OCI-LY1 (cell line): ENCODE data around the gene SV2C.

Source experiments
- H2AFZ ChIP-seq: fragments of 200-600 bp; sonication (generic), shearing (Covaris generic); 2 replicates; pipeline ENCODE4 v1.6.0; 2014; ENCODE audit warnings: antibody characterized with exemption, mild to moderate bottlenecking, low read length
- H3F3A ChIP-seq: fragments of 200-600 bp; sonication (generic), shearing (Covaris generic); 2 replicates; pipeline ENCODE4 v1.6.0; 2014; ENCODE audit warnings: mild to moderate bottlenecking, antibody characterized with exemption, low read length, moderate library complexity; ENCODE audit not compliant: insufficient read depth
- H3K27ac ChIP-seq: fragments of 200-600 bp; sonication (generic); 2 replicates; pipeline ENCODE4 v1.5.1; 2014; ENCODE audit warnings: low read length, mixed run types, mild to moderate bottlenecking, low read depth; ENCODE audit not compliant: poor library complexity, severe bottlenecking
- H3K27me3 ChIP-seq: fragments of 200-600 bp; sonication (generic); 2 replicates; pipeline ENCODE4 v1.6.0; 2014; ENCODE audit warnings: antibody characterized with exemption, mild to moderate bottlenecking, low read length, moderate library complexity; ENCODE audit not compliant: insufficient read depth
- H3K36me3 ChIP-seq: fragments of 200-600 bp; sonication (generic); 2 replicates; pipeline ENCODE4 v1.6.1; 2014; ENCODE audit warnings: mild to moderate bottlenecking, antibody characterized with exemption, low read length, moderate library complexity, mixed read lengths; ENCODE audit not compliant: insufficient read depth
- H3K4me1 ChIP-seq: fragments of 200-600 bp; sonication (generic); 2 replicates; pipeline ENCODE4 v1.5.1; 2014; ENCODE audit warnings: mild to moderate bottlenecking, low read length, moderate library complexity; ENCODE audit not compliant: insufficient read depth, severe bottlenecking
- H3K4me2 ChIP-seq: fragments of 200-600 bp; sonication (generic), shearing (Covaris generic); 2 replicates; pipeline ENCODE4 v1.6.1; 2014; ENCODE audit warnings: low read length
- H3K4me3 ChIP-seq: fragments of 200-600 bp; sonication (generic); 2 replicates; pipeline ENCODE4 v1.5.1; 2014; ENCODE audit warnings: low read length, low read depth, mild to moderate bottlenecking, mixed read lengths; ENCODE audit not compliant: poor library complexity, severe bottlenecking
- H3K79me2 ChIP-seq: fragments of 200-600 bp; shearing (Covaris generic); 2 replicates; pipeline ENCODE4 v1.6.1; 2016; ENCODE audit warnings: mixed run types, low read length, mixed read lengths; ENCODE audit not compliant: insufficient read depth
- H3K9ac ChIP-seq: fragments of 200-600 bp; sonication (generic), shearing (Covaris generic); 2 replicates; pipeline ENCODE4 v1.6.1; 2014; ENCODE audit warnings: mild to moderate bottlenecking, low read length, mixed read lengths
- H3K9me2 ChIP-seq: fragments of 200-600 bp; sonication (generic), shearing (Covaris generic); 2 replicates; pipeline ENCODE4 v1.6.1; 2014; ENCODE audit warnings: low read depth, mild to moderate bottlenecking, low read length, mixed read lengths
- H3K9me3 ChIP-seq: fragments of 200-600 bp; shearing (Covaris generic); 2 replicates; pipeline ENCODE4 v1.6.1; 2014; ENCODE audit warnings: low read length, mixed read lengths
- H4K20me1 ChIP-seq: fragments of 200-600 bp; sonication (generic), shearing (Covaris generic); 2 replicates; pipeline ENCODE4 v1.6.0; 2016; ENCODE audit warnings: mild to moderate bottlenecking, low read length; ENCODE audit not compliant: insufficient read depth
- CTCF ChIP-seq: fragments of 200-600 bp; sonication (generic), shearing (Covaris generic); IDR thresholded peaks from 2 replicates; pipeline ENCODE4 v1.5.1; 2017; ENCODE audit warnings: mild to moderate bottlenecking, antibody characterized with exemption, low read length, moderate library complexity, mixed read lengths
- EZH2 ChIP-seq: fragments of 200-600 bp; sonication (generic), shearing (Covaris generic); IDR thresholded peaks from 2 replicates; pipeline ENCODE4 v1.8.0; 2017; ENCODE audit warnings: borderline replicate concordance, mixed run types, mild to moderate bottlenecking, antibody characterized with exemption, low read length, moderate library complexity, mixed read lengths

Gene SV2C

DNA sequence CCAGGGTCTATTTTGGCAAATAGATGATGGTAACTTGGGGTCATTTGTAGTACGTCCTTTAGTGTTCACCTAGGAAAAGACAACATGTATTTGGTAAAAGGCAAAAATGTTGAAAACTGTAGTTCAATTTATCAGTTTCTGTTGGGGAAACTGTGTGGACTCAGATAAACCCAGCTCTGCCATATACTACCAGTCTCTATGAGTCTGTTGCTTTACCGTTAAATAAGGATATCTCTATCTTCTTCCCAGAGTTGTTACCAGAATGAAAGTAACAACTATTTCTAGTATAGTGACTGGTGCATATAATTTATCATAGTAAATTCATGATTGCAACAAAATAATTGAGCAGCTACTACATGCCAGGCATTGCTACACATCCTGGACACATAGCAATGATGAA is 316.1 kb downstream of the SV2C start:
- no peaks in the 10 kb centered on the region for H4K20me1 ChIP-seq
- no peaks in the 10 kb centered on the region for H3K9me2 ChIP-seq
- H3K27ac ChIP-seq = no peak overlapping the region
- H3K9me3 ChIP-seq = no peaks in the 10 kb centered on the region
- no peaks in the 10 kb centered on the region for H3K27me3 ChIP-seq
- H3K36me3 ChIP-seq = no peaks in the 10 kb centered on the region
- H2AFZ ChIP-seq = no peak overlapping the region
- H3K4me1 ChIP-seq = peaks cover 30% of the 10 kb centered on the region
- no peak overlapping the region for H3K4me3 ChIP-seq
- H3K9ac ChIP-seq = no peak overlapping the region
- TF ChIP-seq EZH2 = no peak
- no peak for TF ChIP-seq CTCF
- H3K79me2 ChIP-seq = no peaks in the 10 kb centered on the region
- no peaks in the 10 kb centered on the region for H3F3A ChIP-seq
- no peak overlapping the region for H3K4me2 ChIP-seq

- no peak overlapping the region for H3K27ac ChIP-seq
- no peak overlapping the region for H3K4me2 ChIP-seq
- no peak overlapping the region for H2AFZ ChIP-seq
- H3K9ac ChIP-seq = no peak overlapping the region
- H3F3A ChIP-seq = no peaks in the 10 kb centered on the region
- H3K4me3 ChIP-seq = no peak overlapping the region
- no peaks in the 10 kb centered on the region for H3K9me2 ChIP-seq
- no peaks in the 10 kb centered on the region for H3K36me3 ChIP-seq
- no peaks in the 10 kb centered on the region for H4K20me1 ChIP-seq
- no peaks in the 10 kb centered on the region for H3K79me2 ChIP-seq
- no peaks in the 10 kb centered on the region for H3K27me3 ChIP-seq
- TF ChIP-seq CTCF = no peak
- no peak for TF ChIP-seq EZH2
- H3K4me1 ChIP-seq = peaks cover 42% of the 10 kb centered on the region
- no peaks in the 10 kb centered on the region for H3K9me3 ChIP-seq
Observed at GRCh38 chr5:76400466-76400865, 317.3 kb downstream of the SV2C start.

GRCh38 chr5:76401801-76402250 is 318.6 kb downstream of the SV2C start:
- H3K36me3 ChIP-seq = no peaks in the 10 kb centered on the region
- TF ChIP-seq CTCF (no peak), EZH2 (no peak)
- peak overlapping the region; percentile 58; the same call in 1 of the 2 replicates for H3K9ac ChIP-seq
- H3K9me3 ChIP-seq = no peaks in the 10 kb centered on the region
- H4K20me1 ChIP-seq = no peaks in the 10 kb centered on the region
- H3K4me2 ChIP-seq = peak overlapping the region; percentile 78
- no peaks in the 10 kb centered on the region for H3K9me2 ChIP-seq
- no peak overlapping the region for H2AFZ ChIP-seq
- H3F3A ChIP-seq = no peaks in the 10 kb centered on the region
- H3K79me2 ChIP-seq = no peaks in the 10 kb centered on the region
- H3K27ac ChIP-seq = peak overlapping the region; percentile 67
- no peaks in the 10 kb centered on the region for H3K27me3 ChIP-seq
- H3K4me1 ChIP-seq = peaks cover 56% of the 10 kb centered on the region
- H3K4me3 ChIP-seq = peak overlapping the region; percentile 64
